Left renal cortex interstitium (tissue), 4 donors: ENCODE measurements around the gene DCLK1. TPM values are rescaled to one million over a fixed set of nuclear protein-coding genes. Genes with fewer than 3 reads are reported as not detected.
A peak's percentile ranks its signal among the peaks of the same experiment; 100 is the strongest.

Experiments used
- DNase-seq, 4 donors: peaks; one replicate each; pipeline ENCODE4 v3.0.0-alpha.2; 2013; ENCODE audit warnings: low read depth in 4 of 4, low spot score in 2 of 4, missing footprints in 1 of 4
- polyA plus RNA-seq, 4 donors: library from polyadenylated mRNA; unstranded; fragments of 120-200 nt; gene quantifications; one replicate each; pipeline ENCODE4 v1.2.1, GENCODE V29; 2013; ENCODE audit not compliant: insufficient read length in 4 of 4

Gene DCLK1
- polyA plus RNA-seq = 1 to 10 TPM; 4.9 to 7.1 (median 6.1) TPM

GRCh38 chr13:36131222-36131930 is at the start of gene DCLK1:
Gene DCLK1, minus strand, starts transcription at chr13:36131382.
- DNase-seq = peak in 1 of 4 donors; percentile 17

DNA sequence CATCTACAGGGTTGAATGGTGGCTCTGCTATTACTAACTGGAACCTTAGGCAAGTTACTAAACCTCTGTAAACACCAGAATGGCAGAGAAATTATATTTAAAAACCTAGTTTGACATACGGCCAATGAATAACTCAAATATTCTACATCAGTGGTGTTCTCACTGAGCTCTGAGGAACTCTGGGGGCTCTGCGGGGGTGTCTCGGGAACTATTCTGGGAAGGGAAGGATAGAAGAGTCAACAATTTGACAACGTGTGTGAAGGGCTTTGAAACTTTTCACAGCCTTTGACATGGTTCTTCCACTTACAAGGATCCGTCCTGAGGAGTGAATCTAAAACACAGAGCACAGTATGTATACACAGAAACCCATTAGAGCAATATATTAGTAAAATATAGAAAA is 44.4 kb upstream of the DCLK1 start:
- DNase-seq = no peak

- DNase-seq = no peak
Measured at GRCh38 chr13:36174923-36175322, 43.7 kb upstream of the DCLK1 start.

GRCh38 chr13:36173571-36174322 is 42.6 kb upstream of the DCLK1 start:
- DNase-seq = no peak

DNA sequence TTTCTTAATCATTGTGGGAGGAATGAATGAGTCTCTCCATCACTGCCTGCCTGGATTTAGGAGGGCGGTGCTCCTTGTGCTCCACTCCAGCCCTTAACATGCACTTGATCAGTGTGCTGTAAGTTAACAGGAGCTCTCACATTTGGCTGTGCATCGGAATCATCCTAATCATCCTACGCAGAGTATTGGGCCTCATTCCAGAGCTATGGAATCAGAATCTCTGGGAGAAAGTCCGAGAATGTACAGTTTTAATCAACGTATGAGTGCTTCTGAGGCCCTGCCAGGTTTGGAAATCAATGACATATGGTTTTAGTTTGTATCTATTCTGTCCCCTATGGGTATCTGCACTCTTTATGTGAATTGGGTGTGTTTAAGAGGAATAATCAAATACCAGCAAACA is 34.9 kb upstream of the DCLK1 start:
- no peak for DNase-seq

DNA sequence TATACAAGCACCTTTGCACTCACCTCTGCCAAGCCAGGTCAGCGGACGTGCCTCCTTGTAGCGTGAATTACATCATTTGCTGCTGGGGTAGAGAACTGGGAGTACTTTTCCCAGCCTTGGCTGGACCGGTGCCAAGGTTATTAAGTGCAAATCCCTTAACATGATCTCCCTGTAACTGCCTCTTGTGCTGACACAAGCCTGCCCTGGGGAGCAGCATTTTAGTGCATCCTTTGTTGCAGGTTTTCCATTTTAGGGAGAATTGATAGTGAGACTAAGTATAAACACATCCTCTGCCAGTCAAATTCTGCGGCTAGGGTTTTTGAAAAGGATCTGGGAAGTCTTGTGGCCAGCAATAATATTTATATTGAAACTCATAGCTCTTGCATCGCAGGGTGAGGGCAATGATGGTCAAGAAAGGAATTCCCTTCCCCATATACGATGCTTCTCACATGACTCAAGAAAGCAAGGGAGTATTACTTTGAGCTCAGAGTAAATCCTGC is 32.7 kb upstream of the DCLK1 start:
- DNase-seq = peak in 3 of 4 donors; percentile 36 to 51 (median 41)

- DNase-seq = no peak
Measured at GRCh38 chr13:36163286-36163685, 32.1 kb upstream of the DCLK1 start.

DNA sequence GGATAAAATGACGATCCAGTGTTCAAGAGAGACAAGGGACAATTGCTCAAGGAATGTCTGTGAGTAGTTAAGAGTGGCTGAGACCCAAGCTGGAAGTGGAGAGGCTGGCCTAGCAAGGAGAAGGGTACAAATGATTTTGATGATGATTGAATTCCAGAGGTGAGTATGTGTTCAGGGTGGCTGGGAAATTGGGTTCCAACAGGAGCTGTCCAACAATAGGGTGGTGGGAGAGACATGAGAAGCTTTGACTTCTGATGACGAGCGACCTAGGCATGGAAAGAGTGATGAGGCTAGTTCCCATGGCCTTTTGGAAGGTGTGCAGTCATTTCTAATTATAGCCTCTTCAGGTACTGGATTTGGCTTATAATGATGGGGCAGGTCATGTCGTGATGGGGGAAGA is 29.1 kb upstream of the DCLK1 start:
- DNase-seq = no peak

DNA sequence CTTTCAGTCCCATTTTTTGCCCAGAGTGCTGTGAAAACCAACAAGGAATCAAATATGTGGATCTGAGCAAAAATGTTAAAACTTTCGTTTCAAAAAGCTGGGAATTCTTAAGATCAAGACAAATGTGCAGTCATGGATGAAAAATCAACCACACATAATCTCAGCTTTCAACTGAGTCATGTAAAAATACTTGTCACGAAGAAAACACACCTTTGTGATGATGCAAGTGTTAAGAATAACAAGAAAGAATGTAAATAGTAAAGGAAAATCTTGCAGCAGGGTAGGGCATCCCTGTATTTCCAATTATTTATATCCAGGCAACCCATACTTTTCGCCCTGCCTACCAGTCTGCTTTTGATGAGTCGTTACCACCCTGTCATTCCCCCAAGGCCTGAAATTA is 27.4 kb upstream of the DCLK1 start:
- DNase-seq = no peak

- DNase-seq = no peak
Measured at GRCh38 chr13:36157480-36157879, 26.3 kb upstream of the DCLK1 start.

DNA sequence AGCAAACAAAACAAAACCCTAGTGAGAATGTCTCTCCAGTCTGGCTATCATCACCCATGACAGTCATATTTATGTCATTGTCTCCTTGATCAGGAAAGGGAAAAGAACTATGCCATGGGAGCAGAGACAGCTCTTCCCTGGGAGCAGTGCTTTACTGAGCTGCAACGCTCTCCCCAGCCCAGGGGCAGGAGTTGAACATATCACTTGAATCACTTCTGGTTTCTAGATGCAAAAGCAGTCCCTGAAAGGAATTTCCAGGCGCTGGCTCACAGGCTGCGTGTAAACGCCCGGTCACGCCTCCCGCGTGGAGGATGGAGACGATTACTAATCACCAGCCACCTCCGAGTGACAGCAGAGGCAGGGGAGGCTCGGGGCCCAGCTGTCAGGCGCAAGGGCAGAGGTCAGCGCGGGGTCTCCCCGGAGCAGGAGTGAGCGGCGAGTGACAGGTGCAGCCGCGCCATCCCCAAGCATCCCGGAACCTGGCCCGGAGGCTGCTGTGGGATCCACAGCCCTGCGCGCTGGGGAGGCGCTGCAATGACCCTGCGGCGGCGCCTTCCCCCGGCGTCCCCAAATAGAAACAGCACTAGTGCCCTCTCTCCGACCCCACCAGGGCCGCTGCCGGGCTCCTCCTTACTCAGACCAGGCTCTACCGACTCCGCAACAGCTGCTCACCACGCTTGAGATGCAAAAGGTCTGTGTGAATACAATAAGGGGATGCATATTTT is 23.5 kb upstream of the DCLK1 start:
- no peak for DNase-seq

DNA sequence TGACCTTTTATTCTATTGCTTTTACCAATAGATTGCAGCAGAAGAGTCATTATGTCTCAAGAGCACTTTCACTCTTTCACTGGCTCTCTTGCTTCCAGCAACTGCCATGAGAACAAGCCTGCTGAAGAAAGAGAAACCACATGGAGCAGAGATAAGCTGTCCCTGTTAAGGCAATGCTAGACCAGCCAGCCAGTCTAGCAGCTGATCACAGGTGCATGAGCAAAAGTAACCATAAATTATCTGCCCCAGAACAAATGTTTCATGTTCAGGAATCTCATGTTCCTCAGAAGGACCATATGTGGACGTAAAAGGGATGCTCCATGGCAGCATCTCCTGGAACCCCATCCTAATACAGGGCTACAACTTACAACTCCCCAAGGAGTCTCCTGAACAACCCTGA is 20.4 kb upstream of the DCLK1 start:
- no peak for DNase-seq

DNA sequence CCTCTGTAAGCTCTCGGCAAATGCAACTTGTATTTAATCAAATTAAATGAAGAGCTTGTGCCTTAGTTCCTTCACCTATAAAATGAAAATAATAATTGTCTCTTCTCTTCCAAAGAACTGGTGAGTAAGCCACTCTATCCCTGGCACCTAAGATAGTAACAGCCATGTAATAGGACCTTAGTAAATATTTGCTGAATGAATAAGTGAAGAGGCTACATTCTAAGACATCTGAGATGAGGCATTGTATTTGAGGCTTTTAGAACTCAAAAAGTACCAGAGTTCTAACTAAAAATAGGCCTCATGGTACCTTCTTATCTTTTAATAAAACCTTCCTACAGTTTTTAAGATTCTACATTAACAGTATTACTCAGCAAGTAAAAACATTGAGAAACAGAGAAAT is 17.3 kb upstream of the DCLK1 start:
- DNase-seq = no peak

- no peak for DNase-seq
Measured at GRCh38 chr13:36147330-36147729, 16.1 kb upstream of the DCLK1 start.

DNA sequence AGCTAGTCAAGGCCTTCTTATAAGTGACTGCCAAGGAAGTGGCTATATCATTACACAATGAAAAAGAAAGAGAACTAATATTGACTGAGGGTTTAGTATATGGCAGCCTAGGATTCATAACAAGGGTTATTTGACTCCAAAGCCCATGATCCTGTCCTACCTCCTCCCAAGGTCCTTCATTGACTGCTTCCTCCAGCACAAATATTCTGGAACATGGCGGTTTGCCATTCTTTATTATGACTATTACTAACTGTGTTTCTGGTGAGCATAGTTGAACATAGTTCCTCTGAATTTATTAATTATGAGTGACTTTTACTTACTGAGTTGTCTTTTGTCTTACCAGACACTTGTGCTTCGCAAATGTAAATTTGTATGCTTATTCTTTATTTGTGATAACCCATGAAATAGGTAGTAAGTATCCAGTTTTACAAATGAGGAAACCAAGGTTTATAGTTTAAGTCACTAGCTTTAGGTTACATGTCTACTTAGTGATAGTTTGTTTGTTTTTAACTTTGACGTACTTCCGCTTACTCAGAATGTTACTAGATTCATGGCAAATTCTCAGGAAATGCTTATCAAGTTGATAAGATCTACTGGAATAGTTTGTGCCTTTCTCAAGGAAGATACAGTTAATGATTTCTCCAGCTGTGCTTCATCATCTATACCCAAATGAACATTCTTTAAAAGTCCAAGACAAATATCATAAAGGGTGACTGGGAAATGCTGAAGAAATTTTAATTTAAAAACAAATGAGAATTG is 15.5 kb upstream of the DCLK1 start:
- DNase-seq = no peak

DNA sequence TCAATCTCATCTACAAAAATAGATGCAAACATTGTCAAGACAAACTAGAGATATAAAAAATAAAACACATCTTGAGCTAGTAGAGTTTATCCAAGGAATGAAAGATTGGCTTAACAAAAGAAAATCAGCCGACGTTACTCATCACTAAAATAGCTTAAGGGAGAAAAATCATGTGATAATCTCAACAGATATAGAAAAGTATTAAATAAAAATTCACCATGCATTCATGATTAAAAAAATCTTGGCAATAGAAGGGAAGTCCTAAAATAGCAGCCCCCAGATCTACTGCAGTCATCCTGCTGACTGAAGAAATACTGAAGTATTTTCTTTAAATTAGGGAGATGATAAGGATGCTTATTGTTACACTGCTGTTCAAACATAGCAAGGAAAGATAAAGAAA is 12.6 kb upstream of the DCLK1 start:
- no peak for DNase-seq

- no peak for DNase-seq
Measured at GRCh38 chr13:36142735-36143134, 11.6 kb upstream of the DCLK1 start.

GRCh38 chr13:36135876-36136275 is 4.7 kb upstream of the DCLK1 start:
- no peak for DNase-seq

DNA sequence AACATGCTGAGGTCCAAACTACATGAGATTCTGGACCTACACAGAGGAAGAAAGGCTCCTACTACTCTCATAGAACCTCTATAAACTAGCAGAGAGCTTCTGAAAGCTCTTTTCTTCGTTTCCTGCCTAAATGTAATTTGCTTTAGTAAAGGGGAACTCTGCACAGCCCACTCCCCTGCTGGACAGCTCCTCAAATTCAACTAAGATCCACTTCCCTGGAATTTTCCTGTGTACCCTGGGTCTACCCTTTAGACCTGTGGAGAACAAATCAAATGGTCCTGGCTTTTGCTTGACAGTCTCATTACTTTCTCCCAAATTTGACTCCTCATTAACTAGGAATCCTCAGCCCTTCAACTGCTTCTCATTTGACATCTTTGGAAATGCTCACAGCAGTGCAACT is 3.5 kb upstream of the DCLK1 start:
- DNase-seq = no peak

DNA sequence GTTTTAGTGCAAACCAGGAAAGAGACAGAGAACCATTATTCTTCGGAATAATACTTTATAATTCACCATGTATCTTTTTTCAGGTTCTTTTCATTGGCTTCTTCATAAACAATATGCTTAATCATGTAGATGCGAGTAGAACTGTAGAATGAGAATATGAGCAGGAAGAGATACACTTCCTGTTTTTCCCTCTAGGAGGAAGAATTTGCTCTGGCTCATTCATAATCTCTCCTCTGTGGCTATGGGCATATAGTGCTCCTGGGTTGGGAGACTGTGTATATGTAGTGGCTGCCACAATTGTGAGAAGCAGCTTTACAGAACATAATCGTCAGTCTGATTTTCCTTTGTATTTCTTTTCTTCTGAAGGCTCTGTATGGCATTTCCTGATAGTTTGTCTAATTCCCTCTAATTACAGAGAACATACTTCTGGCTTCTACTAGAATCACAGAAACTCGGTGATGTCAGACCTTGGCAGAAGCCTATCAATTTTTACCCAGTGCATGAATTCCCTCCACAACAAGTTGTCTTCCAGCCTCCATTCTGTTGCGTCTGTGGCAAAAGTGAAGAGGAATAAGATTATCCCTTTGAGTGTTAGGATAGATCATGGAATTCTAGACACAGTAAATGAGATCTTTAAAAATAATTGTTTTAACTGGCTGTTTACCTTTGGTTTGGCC is 2.9 kb upstream of the DCLK1 start:
- DNase-seq = no peak
